OCI-LY1 (cell line): ENCODE data around the gene CTIF.

Experiments used
- EZH2 ChIP-seq: fragments of 200-600 bp; sonication (generic), shearing (Covaris generic); IDR thresholded peaks from 2 replicates; pipeline ENCODE4 v1.8.0; 2017; ENCODE audit warnings: borderline replicate concordance, mixed run types, mild to moderate bottlenecking, antibody characterized with exemption, low read length, moderate library complexity, mixed read lengths
- TF ChIP-seq, protein P1 (sequence below): fragments of 200-600 bp; sonication (generic), shearing (Covaris generic); IDR thresholded peaks from 2 replicates; pipeline ENCODE4 v1.5.1; 2017; ENCODE audit warnings: mild to moderate bottlenecking, antibody characterized with exemption, low read length, moderate library complexity, mixed read lengths

DNA sequence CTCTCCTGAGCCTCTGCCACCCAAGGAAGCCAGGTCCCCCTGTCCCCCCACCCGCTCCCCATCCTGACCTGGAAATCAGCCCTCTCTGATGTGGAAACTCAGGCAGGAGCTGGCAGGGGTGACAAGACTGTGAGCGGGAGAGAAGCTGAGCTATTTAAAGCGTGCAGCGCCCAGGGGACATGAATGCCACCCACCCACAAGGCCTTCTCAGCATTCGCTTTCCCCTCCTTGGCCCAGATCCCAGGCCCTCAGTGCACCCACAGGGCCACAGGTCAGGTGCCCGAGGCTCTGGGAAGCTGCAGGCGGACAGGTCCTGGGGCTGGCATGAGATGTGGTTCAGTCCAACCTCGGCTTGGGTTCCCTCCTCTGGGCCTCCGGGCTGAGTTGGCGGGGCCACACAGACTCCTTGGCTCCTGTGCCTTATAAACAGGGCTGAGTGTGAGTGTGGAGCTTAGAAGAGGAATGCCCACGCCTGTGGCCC, 243.6 kb downstream of the CTIF start:
- TF ChIP-seq, protein P1, sequence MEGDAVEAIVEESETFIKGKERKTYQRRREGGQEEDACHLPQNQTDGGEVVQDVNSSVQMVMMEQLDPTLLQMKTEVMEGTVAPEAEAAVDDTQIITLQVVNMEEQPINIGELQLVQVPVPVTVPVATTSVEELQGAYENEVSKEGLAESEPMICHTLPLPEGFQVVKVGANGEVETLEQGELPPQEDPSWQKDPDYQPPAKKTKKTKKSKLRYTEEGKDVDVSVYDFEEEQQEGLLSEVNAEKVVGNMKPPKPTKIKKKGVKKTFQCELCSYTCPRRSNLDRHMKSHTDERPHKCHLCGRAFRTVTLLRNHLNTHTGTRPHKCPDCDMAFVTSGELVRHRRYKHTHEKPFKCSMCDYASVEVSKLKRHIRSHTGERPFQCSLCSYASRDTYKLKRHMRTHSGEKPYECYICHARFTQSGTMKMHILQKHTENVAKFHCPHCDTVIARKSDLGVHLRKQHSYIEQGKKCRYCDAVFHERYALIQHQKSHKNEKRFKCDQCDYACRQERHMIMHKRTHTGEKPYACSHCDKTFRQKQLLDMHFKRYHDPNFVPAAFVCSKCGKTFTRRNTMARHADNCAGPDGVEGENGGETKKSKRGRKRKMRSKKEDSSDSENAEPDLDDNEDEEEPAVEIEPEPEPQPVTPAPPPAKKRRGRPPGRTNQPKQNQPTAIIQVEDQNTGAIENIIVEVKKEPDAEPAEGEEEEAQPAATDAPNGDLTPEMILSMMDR: no peak
- TF ChIP-seq EZH2: no peak
